H1 (cell line): ENCODE results near the gene ACAP3.
A peak's percentile ranks its signal among the peaks of the same experiment; 100 is the strongest.

Experiments used
- BCL11A ChIP-seq, 2 experiments: IDR thresholded peaks; one replicate each; pipeline ENCODE4 v1.6.1; 2011; ENCODE audit warnings: low read depth in 2 of 2, low read length in 2 of 2, mild to moderate bottlenecking in 2 of 2
- CEBPB ChIP-seq: IDR thresholded peaks from 2 replicates; pipeline ENCODE4 v1.6.1; 2012; ENCODE audit warnings: low read depth, low read length
- CTCF ChIP-seq, 3 experiments: IDR thresholded peaks; 1 replicate in 2 of 3; 2 replicates in 1 of 3; pipeline versions ENCODE4 v1.5.1 to v1.6.1; 2011; ENCODE audit warnings: low read length in 3 of 3, mild to moderate bottlenecking in 3 of 3, inconsistent platforms in 2 of 3, low read depth in 1 of 3, moderate library complexity in 1 of 3; ENCODE audit not compliant: insufficient read depth in 1 of 3; ENCODE audit errors: control extremely low read depth in 1 of 3
- EZH2 ChIP-seq: fragments of 200-600 bp; sonication (generic); IDR thresholded peaks from 2 replicates; pipeline ENCODE4 v1.7.1; 2012; ENCODE audit warnings: low read depth, mild to moderate bottlenecking, moderate library complexity, low read length, inconsistent platforms; ENCODE audit not compliant: severe bottlenecking
- NRF1 ChIP-seq: IDR thresholded peaks from 2 replicates; pipeline ENCODE4 v1.6.1; 2011; ENCODE audit warnings: mild to moderate bottlenecking, low read depth, low read length, improper control_type of control experiment
- POLR2A ChIP-seq, 2 experiments: IDR thresholded peaks; 1 replicate in 1 of 2; 2 replicates in 1 of 2; pipeline ENCODE4 v1.6.1; 2011; ENCODE audit warnings: low read depth in 2 of 2, low read length in 2 of 2, mild to moderate bottlenecking in 2 of 2; ENCODE audit errors: control extremely low read depth in 1 of 2
- POLR2AphosphoS5 ChIP-seq: IDR thresholded peaks from 2 replicates; pipeline ENCODE4 v1.6.1; 2011; ENCODE audit warnings: low read depth, low read length
- SRF ChIP-seq: IDR thresholded peaks from 2 replicates; pipeline ENCODE4 v1.6.1; 2011; ENCODE audit warnings: mild to moderate bottlenecking, low read depth, low read length, moderate library complexity
- TAF1 ChIP-seq: IDR thresholded peaks from 2 replicates; pipeline ENCODE4 v1.6.1; 2011; ENCODE audit warnings: mild to moderate bottlenecking, low read depth, low read length
- ZNF274 ChIP-seq: IDR thresholded peaks from 2 replicates; pipeline ENCODE4 v1.7.0; 2012; ENCODE audit warnings: low read length, borderline replicate concordance; ENCODE audit errors: extremely low read depth

GRCh38 chr1:1299686-1300351, 7.9 kb downstream of the ACAP3 start:
- peak in 2 of 3 experiments; percentile 56 to 72; a peak in 3 of 4 replicates for TF ChIP-seq CTCF (IDR thresholded peaks at IDR 0.05; ENCODE audit: control extremely low read depth in 1 of 3, insufficient read depth in 1 of 3, low read depth in 1 of 3, low read length in 3 of 3)
- TF ChIP-seq TAF1: no peak
- no peak for TF ChIP-seq BCL11A (IDR thresholded peaks at IDR 0.05; ENCODE audit: low read depth in 2 of 2, low read length in 2 of 2)
- no peak for TF ChIP-seq SRF
- no peak for TF ChIP-seq CEBPB
- no peak for TF ChIP-seq POLR2A (IDR thresholded peaks at IDR 0.05; ENCODE audit: control extremely low read depth in 1 of 2, low read depth in 2 of 2, low read length in 2 of 2)
- no peak for TF ChIP-seq POLR2AphosphoS5
- TF ChIP-seq EZH2: no peak
- TF ChIP-seq NRF1: no peak
- no peak for TF ChIP-seq ZNF274
